H9 (cell line): ENCODE results near the gene GJB4. TPM values are rescaled to one million over a fixed set of nuclear protein-coding genes. Genes with fewer than 3 reads are reported as not detected.

Experiments used
- DNase-seq: peaks from one replicate; pipeline ENCODE4 v3.0.0-alpha.2; 2017
- H2AFZ ChIP-seq: one replicate; pipeline ENCODE4 v1.6.1; 2013; ENCODE audit warnings: mild to moderate bottlenecking, low read length, control low read depth, moderate library complexity
- H2AK5ac ChIP-seq: 2 replicates; pipeline ENCODE4 v1.6.1; 2013; ENCODE audit warnings: low read length, control low read depth, mixed read lengths; ENCODE audit not compliant: insufficient read length
- H2BK120ac ChIP-seq: one replicate; pipeline ENCODE4 v1.6.1; 2013; ENCODE audit warnings: low read depth, mild to moderate bottlenecking, low read length, control low read depth, inconsistent platforms; ENCODE audit not compliant: poor library complexity, severe bottlenecking
- H2BK12ac ChIP-seq: 2 replicates; pipeline ENCODE4 v1.6.1; 2013; ENCODE audit warnings: low read length, control low read depth, mixed read lengths, low read depth; ENCODE audit not compliant: insufficient read length
- H2BK15ac ChIP-seq: 2 replicates; pipeline ENCODE4 v1.6.1; 2013; ENCODE audit warnings: low read depth, low read length, control low read depth
- H2BK20ac ChIP-seq: one replicate; pipeline ENCODE4 v1.6.1; 2013; ENCODE audit warnings: low read depth, mild to moderate bottlenecking, low read length, control low read depth, inconsistent platforms; ENCODE audit not compliant: poor library complexity, severe bottlenecking
- H2BK5ac ChIP-seq: 2 replicates; pipeline ENCODE4 v1.6.1; 2013; ENCODE audit warnings: low read length, control low read depth, mixed read lengths; ENCODE audit not compliant: insufficient read length
- H3K14ac ChIP-seq: 2 replicates; pipeline ENCODE4 v1.6.1; 2013; ENCODE audit warnings: low read length, control low read depth; ENCODE audit not compliant: insufficient read depth
- H3K18ac ChIP-seq: 2 replicates; pipeline ENCODE4 v1.6.1; 2013; ENCODE audit warnings: low read depth, mild to moderate bottlenecking, mixed read lengths, low read length, control low read depth; ENCODE audit not compliant: insufficient read length
- H3K23ac ChIP-seq: 2 replicates; pipeline ENCODE4 v1.6.1; 2013; ENCODE audit warnings: low read length, control low read depth, mixed read lengths, low read depth; ENCODE audit not compliant: insufficient read length
- H3K23me2 ChIP-seq: 2 replicates; pipeline ENCODE4 v1.6.1; 2013; ENCODE audit warnings: low read depth, mild to moderate bottlenecking, mixed read lengths, low read length, control low read depth; ENCODE audit not compliant: insufficient read length, poor library complexity, severe bottlenecking
- H3K27ac ChIP-seq: 2 replicates; pipeline ENCODE4 v1.5.1; 2013; ENCODE audit warnings: low read length, control low read depth, mixed read lengths, low read depth; ENCODE audit not compliant: insufficient read length
- H3K27me3 ChIP-seq: 2 replicates; pipeline ENCODE4 v1.6.1; 2013; ENCODE audit warnings: low read length, control low read depth, inconsistent platforms; ENCODE audit not compliant: insufficient read depth
- H3K4ac ChIP-seq: 2 replicates; pipeline ENCODE4 v1.6.1; 2013; ENCODE audit warnings: low read depth, mild to moderate bottlenecking, control low read depth, inconsistent platforms, low read length, moderate library complexity
- H3K4me1 ChIP-seq: 2 replicates; pipeline ENCODE4 v1.6.1; 2013; ENCODE audit warnings: low read length, control low read depth, inconsistent platforms; ENCODE audit not compliant: insufficient read depth
- H3K4me2 ChIP-seq: 2 replicates; pipeline ENCODE4 v1.6.1; 2013; ENCODE audit warnings: low read length, control low read depth, mixed read lengths; ENCODE audit not compliant: insufficient read length, insufficient read depth
- H3K56ac ChIP-seq: 2 replicates; pipeline ENCODE4 v1.6.1; 2013; ENCODE audit warnings: low read depth, mild to moderate bottlenecking, mixed read lengths, low read length, control low read depth; ENCODE audit not compliant: insufficient read length
- H3K79me1 ChIP-seq: 2 replicates; pipeline ENCODE4 v1.6.1; 2013; ENCODE audit warnings: low read depth, mild to moderate bottlenecking, moderate library complexity, low read length, control low read depth, inconsistent platforms; ENCODE audit not compliant: insufficient read depth, poor library complexity, severe bottlenecking
- H3K79me2 ChIP-seq: 2 replicates; pipeline ENCODE4 v1.6.1; 2013; ENCODE audit warnings: low read length, control low read depth, inconsistent platforms; ENCODE audit not compliant: insufficient read depth
- H3K9ac ChIP-seq: 2 replicates; pipeline ENCODE4 v1.6.1; 2013; ENCODE audit warnings: low read length, control low read depth, mixed read lengths; ENCODE audit not compliant: insufficient read length; ENCODE audit errors: extremely low read depth
- H3K9me3 ChIP-seq: one replicate; pipeline ENCODE4 v1.6.1; 2013; ENCODE audit warnings: low read depth, low read length, inconsistent platforms; ENCODE audit not compliant: control insufficient read depth
- H3T11ph ChIP-seq: one replicate; pipeline ENCODE4 v1.6.1; 2013; ENCODE audit warnings: mild to moderate bottlenecking, low read length, control low read depth, inconsistent platforms
- H4K20me1 ChIP-seq: one replicate; pipeline ENCODE4 v1.6.1; 2013; ENCODE audit not compliant: control insufficient read depth, insufficient read length, insufficient read depth
- H4K5ac ChIP-seq: 2 replicates; pipeline ENCODE4 v1.6.1; 2013; ENCODE audit warnings: low read depth, mild to moderate bottlenecking, mixed read lengths, low read length, control low read depth; ENCODE audit not compliant: insufficient read length
- H4K8ac ChIP-seq: replicated peaks from 2 replicates; pipeline ENCODE4 v1.6.1; 2013; ENCODE audit warnings: low read length, control low read depth, mixed read lengths, low read depth; ENCODE audit not compliant: insufficient read length
- H4K91ac ChIP-seq: 2 replicates; pipeline ENCODE4 v1.6.1; 2013; ENCODE audit warnings: low read depth, mild to moderate bottlenecking, moderate library complexity, mixed read lengths, low read length, control low read depth; ENCODE audit not compliant: insufficient read length
- H3K27ac Mint-ChIP-seq, 3 experiments: 2 replicates in 2 of 3; 3 replicates in 1 of 3; pipeline ENCODE4 v1.8.0; 2020 to 2021; ENCODE audit warnings: mixed read lengths in 3 of 3, mild to moderate bottlenecking in 1 of 3, moderate library complexity in 1 of 3
- H3K27me3 Mint-ChIP-seq: 2 replicates; pipeline ENCODE4 v1.8.0; 2021; ENCODE audit warnings: low read depth, mild to moderate bottlenecking, moderate library complexity, mixed read lengths
- H3K36me3 Mint-ChIP-seq, 3 experiments: 2 replicates in 2 of 3; 3 replicates in 1 of 3; pipeline ENCODE4 v1.8.0; 2020 to 2021; ENCODE audit warnings: low read depth in 3 of 3, mixed read lengths in 3 of 3; ENCODE audit not compliant: insufficient read depth in 1 of 3
- H3K4me1 Mint-ChIP-seq, 2 experiments: 2 replicates each; pipeline ENCODE4 v1.8.0; 2020; ENCODE audit warnings: mixed read lengths in 2 of 2
- H3K4me3 Mint-ChIP-seq, 2 experiments: 2 replicates in 1 of 2; 3 replicates in 1 of 2; pipeline ENCODE4 v1.8.0; 2020 to 2021; ENCODE audit warnings: mild to moderate bottlenecking in 2 of 2, mixed read lengths in 2 of 2, moderate library complexity in 1 of 2
- H3K9me3 Mint-ChIP-seq, 2 experiments: 2 replicates in 1 of 2; 3 replicates in 1 of 2; pipeline ENCODE4 v1.8.0; 2020; ENCODE audit warnings: mild to moderate bottlenecking in 2 of 2, mixed read lengths in 2 of 2, moderate library complexity in 1 of 2
- WGBS: extraction: QIAGEN DNeasy Blood & Tissue Kit; methylation state at CpG from one replicate; pipeline ENCODE4 v1.1.7; 2013; ENCODE audit warnings: missing lambda C conversion rate, low lambda C conversion rate, mixed read lengths; ENCODE audit not compliant: insufficient read length; ENCODE audit errors: extremely low coverage; 5-methylcytosine and 5-hydroxymethylcytosine counted together
- total RNA-seq: library from RNA; stranded (reverse); gene quantifications from 2 replicates; pipeline ENCODE4 v1.2.1, GENCODE V29; 2021
- TF ChIP-seq, protein P1 (sequence below): fragments of 200-600 bp; sonication (generic); conservative IDR thresholded peaks from 3 replicates; pipeline ENCODE4 v1.8.0; 2021; ENCODE audit warnings: antibody characterized with exemption, mild to moderate bottlenecking

GJB4 gene
- total RNA-seq, 1 experiment from 2014 or later: not detected

DNA sequence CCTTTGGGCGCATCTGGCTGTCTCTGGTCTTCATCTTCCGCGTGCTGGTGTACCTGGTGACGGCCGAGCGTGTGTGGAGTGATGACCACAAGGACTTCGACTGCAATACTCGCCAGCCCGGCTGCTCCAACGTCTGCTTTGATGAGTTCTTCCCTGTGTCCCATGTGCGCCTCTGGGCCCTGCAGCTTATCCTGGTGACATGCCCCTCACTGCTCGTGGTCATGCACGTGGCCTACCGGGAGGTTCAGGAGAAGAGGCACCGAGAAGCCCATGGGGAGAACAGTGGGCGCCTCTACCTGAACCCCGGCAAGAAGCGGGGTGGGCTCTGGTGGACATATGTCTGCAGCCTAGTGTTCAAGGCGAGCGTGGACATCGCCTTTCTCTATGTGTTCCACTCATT lies 2.2 kb upstream of the GJB4 start:
- Histone ChIP-seq H2AFZ (no peak overlapping the region), H3K79me1 (no peaks in the 10 kb centered on the region), H2BK15ac (no peak overlapping the region), H3K14ac (no peak overlapping the region), H4K20me1 (no peaks in the 10 kb centered on the region), H3K9ac (no peak overlapping the region), H3K23ac (no peak overlapping the region), H3K18ac (no peak overlapping the region), H4K91ac (no peak overlapping the region), H2AK5ac (no peak overlapping the region), H3K27ac (no peak overlapping the region), H3K56ac (no peak overlapping the region), H3K4me2 (no peak overlapping the region), H3K23me2 (no peaks in the 10 kb centered on the region), H2BK12ac (no peak overlapping the region), H4K5ac (no peak overlapping the region), H4K8ac (no peak overlapping the region), H3K79me2 (no peaks in the 10 kb centered on the region), H2BK20ac (no peak overlapping the region), H3K4ac (no peak overlapping the region), H2BK120ac (no peak overlapping the region), H3T11ph (no peak overlapping the region), H2BK5ac (no peak overlapping the region), H3K4me1 (no peaks in the 10 kb centered on the region; the same call in 1 of the 2 replicates), H3K9me3 (no peaks in the 10 kb centered on the region), H3K27me3 (no peaks in the 10 kb centered on the region)
- no CpG with 5 or more reads among the region's 21 CpGs for WGBS
- H3K4me1 Mint-ChIP-seq: peaks cover 14% of the 10 kb centered on the region in 2 experiments
- no peak overlapping the region for H3K4me3 Mint-ChIP-seq
- DNase-seq: no peak
- H3K27me3 Mint-ChIP-seq: peaks cover 6% of the 10 kb centered on the region; the same call in 1 of the 2 replicates
- no peak overlapping the region for H3K27ac Mint-ChIP-seq
- TF ChIP-seq, protein P1, sequence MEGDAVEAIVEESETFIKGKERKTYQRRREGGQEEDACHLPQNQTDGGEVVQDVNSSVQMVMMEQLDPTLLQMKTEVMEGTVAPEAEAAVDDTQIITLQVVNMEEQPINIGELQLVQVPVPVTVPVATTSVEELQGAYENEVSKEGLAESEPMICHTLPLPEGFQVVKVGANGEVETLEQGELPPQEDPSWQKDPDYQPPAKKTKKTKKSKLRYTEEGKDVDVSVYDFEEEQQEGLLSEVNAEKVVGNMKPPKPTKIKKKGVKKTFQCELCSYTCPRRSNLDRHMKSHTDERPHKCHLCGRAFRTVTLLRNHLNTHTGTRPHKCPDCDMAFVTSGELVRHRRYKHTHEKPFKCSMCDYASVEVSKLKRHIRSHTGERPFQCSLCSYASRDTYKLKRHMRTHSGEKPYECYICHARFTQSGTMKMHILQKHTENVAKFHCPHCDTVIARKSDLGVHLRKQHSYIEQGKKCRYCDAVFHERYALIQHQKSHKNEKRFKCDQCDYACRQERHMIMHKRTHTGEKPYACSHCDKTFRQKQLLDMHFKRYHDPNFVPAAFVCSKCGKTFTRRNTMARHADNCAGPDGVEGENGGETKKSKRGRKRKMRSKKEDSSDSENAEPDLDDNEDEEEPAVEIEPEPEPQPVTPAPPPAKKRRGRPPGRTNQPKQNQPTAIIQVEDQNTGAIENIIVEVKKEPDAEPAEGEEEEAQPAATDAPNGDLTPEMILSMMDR: no peak
- H3K36me3 Mint-ChIP-seq: no peaks in the 10 kb centered on the region
- no peaks in the 10 kb centered on the region for H3K9me3 Mint-ChIP-seq
